GM21515 (cell line): ENCODE results near the gene WDR82.

Experiments used
- ATAC-seq: cut with Tn5 transposase; IDR thresholded peaks from one replicate; pipeline ENCODE4 v1.9.1; 2021; ENCODE audit not compliant: unreplicated experiment

Gene WDR82

DNA sequence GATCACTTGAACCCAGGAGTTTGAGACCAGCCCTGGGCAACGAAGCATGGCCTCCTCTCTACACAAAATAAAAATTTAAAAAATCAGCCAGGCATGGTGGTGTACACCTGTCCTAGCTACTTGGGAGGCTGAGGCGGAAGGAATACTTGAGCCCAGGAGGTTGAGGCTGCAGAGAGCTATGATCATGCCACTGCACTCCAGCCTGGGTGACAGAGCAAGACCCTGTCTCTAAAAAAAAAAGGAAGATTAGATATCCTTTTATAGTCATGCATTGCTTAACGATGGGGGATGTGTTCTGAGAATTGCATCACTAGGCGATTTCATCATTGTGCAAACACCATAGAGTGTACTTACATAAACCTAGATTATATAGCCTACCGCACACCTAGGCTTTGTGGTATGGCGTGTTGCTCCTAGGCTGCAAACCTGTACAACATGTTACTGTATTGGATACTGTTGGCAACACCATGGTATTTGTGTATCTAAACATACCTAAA is 67.9 kb downstream of the WDR82 start:
- no peak for ATAC-seq

DNA sequence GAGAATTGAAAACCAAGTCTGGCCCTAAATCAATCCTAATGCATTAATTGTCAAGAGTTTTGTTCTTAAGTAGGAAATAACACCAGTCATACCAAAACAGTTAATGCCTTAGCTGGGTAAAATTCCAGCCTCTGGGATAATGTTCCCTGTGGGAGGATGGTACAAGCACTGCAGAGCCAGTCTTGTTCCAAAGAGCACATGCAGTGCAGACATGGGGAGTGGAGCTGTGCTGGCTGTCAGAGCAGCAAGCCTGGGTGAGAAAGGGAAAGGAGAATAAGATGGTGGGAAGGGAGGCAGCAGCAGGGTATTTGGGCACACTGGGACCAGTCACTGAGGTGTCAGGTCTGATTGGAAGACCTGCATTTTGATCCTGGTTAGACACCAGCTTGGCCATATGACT is 68.4 kb downstream of the WDR82 start:
- ATAC-seq: no peak

DNA sequence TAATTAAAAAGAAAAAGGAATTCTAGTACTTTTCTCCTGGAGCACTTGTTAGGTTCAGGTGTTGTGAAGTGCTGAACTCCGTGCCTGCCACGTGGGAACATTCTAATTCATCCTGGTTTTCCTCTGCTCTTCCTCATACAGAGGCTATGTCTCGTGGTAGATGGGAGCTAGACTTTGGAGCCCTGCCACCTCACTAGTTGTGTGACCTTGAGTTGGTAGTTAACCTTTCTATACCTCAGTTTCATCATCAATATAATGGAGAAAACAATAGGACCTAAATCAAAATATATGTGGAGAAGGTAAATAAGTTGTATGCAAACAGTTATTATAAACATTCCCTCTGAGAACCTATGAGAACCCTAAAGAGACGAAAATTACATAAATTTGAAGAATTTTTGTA is 69.9 kb downstream of the WDR82 start:
- ATAC-seq: no peak

DNA sequence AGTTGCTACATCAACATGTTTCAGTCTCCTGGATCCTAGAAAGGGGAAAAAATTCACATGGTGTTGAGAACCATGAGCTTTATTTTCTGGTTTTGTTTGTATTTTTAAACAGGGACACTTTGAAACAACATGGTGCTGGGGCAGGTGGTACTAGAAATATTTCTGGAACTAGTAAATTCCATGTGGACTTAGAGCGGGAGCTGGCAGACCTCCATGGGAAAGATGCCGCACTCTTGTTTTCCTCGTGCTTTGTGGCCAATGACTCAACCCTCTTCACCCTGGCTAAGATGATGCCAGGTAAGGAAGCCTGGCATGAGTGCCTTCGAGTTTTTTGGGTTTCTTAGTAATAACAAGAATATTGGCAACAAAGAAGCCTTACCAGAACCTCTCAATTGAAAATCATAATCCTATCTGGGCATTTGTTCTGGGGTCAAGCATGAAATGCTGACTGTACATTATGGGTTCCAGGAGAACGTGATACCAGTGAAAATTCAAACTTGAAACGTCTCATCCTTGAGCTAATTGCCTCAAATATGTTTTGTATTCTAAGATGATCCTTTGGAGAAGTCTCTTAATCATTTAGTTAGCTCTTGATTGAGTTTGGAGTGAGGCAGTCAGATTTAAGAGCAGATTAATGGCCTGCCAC is 72.6 kb downstream of the WDR82 start:
- no peak for ATAC-seq
